Skin of body (tissue), 1 donor: ENCODE measurements around the gene LIMD2. TPM values are rescaled to one million over a fixed set of nuclear protein-coding genes. Genes with fewer than 3 reads are reported as not detected.

Experiments used
- total RNA-seq: library from RNA; depleted of rRNA; stranded (reverse); fragments of >200 nt; gene quantifications from one replicate; pipeline ENCODE4 v1.2.3, GENCODE V29; 2014

Gene LIMD2
- total RNA-seq, 1 donor from 2014 or later = 9.5 TPM

Other genes with a start within 250 kb of the LIMD2 start
- 5.6 TPM for gene ACE, start 223.1 kb downstream of the LIMD2 start, total RNA-seq
- gene KCNH6, start 176.8 kb downstream of the LIMD2 start, total RNA-seq = not detected
- 17.3 TPM for gene DCAF7, start 149.6 kb downstream of the LIMD2 start, total RNA-seq
- 7.4 TPM for gene TACO1, start 99.2 kb downstream of the LIMD2 start, total RNA-seq
- 24.6 TPM for gene MAP3K3, start 77.7 kb downstream of the LIMD2 start, total RNA-seq
- 28.1 TPM for gene STRADA, start 41.7 kb upstream of the LIMD2 start, total RNA-seq
- 67.2 TPM for gene CCDC47, start 73.5 kb upstream of the LIMD2 start, total RNA-seq
- 124 TPM for gene DDX42, start 74.0 kb upstream of the LIMD2 start, total RNA-seq
- gene PSMC5, start 127.3 kb upstream of the LIMD2 start, total RNA-seq = 48.3 TPM
- 33.0 TPM for gene FTSJ3, start 127.5 kb upstream of the LIMD2 start, total RNA-seq
- gene SMARCD2, start 142.6 kb upstream of the LIMD2 start, total RNA-seq = 83.5 TPM
- gene CSH2, start 173.6 kb upstream of the LIMD2 start, total RNA-seq = not detected
- not detected for gene GH2, start 181.8 kb upstream of the LIMD2 start, total RNA-seq
- gene CSH1, start 196.4 kb upstream of the LIMD2 start, total RNA-seq = not detected
- not detected for gene CSHL1, start 211.1 kb upstream of the LIMD2 start, total RNA-seq
- not detected for gene GH1, start 218.7 kb upstream of the LIMD2 start, total RNA-seq
- 2.2 TPM for gene CD79B, start 232.2 kb upstream of the LIMD2 start, total RNA-seq